Stimulated activated CD8-positive, alpha-beta memory T cell treated with anti-CD3 and anti-CD28 coated beads, Interleukin-12 subunit alpha, Interleukin-12 subunit beta, amount 100 ng/mL, for 24 hours (primary cell): Measurements from ENCODE around the gene TMEM138.

Source experiments
- DNase-seq: peaks from one replicate; pipeline ENCODE4 v3.0.0-alpha.2; 2020; ENCODE audit errors: extremely low read depth

Gene TMEM138

DNA sequence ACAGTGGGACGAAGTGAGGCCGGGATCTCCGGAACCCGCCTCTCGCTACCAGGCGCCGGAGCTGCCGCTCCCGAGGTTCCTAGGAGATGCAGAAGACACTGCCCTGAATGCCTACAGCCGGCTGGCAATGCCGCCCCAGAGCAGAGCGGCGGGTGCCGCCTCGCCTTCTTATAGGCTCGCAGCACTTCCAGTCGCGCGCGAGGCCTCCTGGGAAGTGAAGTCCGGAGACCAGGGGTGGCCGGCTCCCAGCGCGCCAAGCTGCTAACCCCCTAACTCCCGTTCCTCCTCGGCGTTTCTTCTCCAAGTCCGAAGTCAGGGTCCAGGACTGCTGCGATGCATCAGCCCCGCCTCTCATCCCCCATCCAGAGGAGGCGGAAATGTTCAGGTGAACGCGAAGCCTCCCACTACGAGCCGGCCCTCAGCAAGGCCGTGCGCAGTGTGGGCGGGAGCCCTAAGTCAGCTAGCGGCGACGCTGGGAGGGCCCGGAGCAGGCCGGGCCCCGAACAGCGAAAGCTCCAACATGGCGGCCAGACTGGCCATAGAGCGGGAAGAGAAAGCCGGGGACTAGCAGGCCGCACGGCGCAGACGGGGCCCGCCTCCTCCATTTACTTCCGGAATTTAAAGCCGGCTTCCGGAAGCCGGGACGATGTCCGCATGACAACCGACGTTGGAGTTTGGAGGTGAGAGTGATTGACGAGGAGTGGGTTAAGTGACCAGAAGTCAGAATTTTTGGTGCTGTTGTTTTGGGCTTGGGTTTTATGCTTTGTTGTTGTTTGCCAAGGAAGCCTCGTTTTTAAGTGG is at the start of gene TMEM138, which contains the start of gene CYB561A3:
Gene TMEM138 (plus strand): TSS at position 634 of the 801 bp plus-strand sequence. CDS start 2,017 bp downstream, outside the sequence.
Gene CYB561A3 (minus strand): TSS at position 142 of the 801 bp plus-strand sequence. CDS start 5,169 bp downstream, outside the sequence.
- peak; percentile 84 for DNase-seq

DNA sequence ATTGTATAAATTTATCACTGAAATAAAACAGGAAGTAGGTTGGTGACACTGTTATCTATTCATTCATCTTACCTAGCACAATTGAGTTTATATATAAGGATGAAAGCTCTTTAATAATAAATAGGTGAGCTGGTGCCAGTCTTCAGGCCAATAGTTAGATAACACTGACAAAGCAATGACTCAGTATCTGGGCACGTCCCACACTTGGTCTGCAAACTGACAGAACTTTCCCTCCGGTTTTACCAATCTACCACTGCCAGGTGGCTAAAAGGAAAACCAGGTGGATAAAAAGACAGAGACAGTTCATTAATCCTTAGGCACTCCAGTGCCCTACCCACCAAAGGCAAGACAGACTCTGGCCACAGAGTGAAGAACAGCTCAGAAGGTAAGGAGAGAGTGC is 46.9 kb upstream of the TMEM138 start:
- DNase-seq, result no peak

DNA sequence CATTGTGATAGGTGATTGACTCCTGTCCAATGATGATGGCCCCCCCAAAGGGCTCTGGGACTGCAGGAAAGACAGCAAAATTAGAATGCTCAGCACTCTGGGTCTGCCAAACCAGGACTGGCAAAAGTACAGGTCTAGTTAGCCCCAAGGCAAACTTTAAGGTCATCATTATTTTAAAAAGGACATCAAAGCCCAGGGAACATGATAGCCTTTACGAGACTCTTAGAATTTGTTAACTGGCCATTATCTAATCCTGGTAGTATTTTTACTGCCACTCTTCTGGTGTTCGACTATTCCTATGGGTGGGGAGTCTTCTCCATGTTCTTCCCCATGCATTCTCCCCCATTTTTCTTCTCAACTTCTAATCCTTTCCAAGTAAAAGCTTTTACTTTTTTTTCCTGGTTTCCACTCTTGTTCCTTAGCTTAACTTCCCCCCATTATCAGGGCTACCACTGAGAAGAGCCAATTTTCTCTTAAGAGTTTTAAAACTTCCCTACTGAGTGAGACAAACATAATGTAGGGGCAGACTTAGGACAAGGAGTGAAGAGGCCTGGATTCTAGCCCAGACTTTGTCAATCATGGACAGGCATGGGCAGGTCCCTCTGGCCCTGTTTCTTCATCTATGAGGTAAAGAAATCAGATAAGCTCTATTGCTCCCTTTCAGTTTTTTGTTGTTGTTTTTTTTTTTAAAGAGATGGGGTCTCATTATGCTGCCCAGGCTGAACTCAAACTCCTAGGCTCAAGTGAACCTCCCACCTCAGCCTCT is 36.3 kb upstream of the TMEM138 start:
- DNase-seq, result no peak

DNA sequence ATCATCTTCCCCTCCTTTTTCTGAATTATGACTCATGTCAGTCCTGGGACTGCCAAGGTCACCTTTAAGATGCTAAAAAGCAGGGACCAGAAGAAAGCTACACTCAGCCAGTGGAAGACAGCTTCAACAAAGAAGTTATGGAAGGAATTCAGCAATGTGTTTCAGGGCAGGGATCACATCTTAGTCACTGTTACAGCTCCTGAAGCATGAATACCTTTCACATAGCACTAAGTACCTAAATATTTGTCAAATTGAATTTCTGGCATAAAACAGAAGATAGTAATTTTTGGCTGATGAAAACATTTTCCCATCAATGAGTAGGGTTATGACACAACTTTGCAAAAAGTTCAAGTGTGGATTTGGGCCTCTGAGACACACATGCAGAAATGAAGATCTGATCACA is 34.5 kb upstream of the TMEM138 start:
- no peak for DNase-seq

DNA sequence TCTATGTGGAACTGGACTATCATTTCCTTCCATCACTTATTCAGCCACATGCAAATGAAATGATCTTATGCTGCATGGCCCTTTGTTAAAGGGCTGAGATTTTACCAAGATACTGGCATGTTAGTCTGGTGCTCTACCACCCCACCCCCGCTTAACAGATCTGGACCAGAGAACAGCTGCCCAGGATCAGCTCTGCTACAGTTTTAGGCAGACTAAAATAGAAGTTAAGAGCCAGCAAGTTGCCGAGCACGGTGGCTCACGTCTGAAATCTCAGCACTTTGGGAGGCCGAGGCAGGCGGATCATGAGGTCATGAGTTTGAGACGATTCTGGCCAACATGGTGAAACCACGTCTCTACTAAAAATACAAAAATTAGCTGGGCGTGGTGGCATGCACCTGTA is 33.8 kb upstream of the TMEM138 start:
- no peak for DNase-seq

DNA sequence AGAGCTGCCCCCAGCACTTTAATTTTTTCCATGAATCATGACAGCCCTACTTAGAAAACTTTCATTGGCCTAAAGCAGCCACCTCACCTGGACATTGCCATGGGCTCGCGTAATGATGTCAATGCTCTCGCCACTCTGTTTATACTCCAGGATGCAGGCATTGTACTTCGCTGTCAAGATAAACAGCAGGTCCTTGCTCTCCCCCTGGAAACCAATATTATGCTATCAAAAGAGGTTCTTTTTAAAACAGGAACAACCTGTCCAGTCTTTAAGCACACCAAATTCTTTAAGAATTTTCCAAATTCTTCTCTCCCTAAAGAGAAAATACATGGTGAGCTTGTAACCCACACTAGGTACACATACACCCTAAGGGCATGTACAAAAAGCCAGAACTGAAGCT is 32.3 kb upstream of the TMEM138 start:
- DNase-seq, result no peak

DNA sequence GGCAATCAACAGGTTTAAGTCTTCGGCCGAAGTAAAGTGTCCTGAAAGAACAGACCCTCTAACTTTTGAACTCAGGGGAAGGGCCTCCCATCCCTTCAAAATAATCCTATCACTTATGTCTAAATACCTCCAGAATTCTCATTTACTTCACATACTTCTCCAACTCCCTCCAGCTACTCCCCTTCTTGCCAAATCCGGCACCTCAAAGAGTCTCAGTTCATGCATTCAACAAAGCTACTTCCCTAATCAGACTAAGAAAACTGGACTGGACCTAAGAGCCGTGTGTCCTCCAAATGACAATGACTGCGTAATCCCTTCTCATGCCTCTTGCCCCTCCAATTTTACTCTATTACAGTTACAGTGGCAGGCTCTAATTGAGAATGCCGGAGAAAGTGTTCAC is 30.5 kb upstream of the TMEM138 start:
- no peak for DNase-seq

DNA sequence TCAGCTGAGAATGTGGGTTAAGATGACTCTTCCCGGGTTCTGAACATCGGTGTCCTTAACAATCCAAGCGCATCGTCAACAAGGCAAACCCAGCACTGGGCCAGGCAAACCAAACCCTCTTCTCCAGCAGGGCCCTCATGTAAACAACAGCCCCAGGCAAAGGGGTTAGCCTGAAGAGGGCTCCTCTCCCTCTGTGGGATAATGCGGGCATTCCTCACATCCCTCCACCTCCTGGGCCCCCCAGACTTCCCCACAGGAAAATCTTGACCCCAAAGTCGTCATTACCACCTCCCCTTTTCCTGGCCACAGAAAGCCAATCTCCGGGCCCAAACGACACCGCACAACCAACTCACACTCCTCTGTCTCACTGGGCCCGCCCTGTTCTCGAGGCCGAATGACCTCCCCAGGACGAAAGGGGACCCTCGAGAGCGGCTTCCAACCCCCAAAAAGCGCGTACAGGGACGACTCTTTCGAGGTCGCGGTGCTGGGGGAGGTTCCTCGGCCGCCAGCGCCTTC is 29.8 kb upstream of the TMEM138 start:
- DNase-seq, result no peak

DNA sequence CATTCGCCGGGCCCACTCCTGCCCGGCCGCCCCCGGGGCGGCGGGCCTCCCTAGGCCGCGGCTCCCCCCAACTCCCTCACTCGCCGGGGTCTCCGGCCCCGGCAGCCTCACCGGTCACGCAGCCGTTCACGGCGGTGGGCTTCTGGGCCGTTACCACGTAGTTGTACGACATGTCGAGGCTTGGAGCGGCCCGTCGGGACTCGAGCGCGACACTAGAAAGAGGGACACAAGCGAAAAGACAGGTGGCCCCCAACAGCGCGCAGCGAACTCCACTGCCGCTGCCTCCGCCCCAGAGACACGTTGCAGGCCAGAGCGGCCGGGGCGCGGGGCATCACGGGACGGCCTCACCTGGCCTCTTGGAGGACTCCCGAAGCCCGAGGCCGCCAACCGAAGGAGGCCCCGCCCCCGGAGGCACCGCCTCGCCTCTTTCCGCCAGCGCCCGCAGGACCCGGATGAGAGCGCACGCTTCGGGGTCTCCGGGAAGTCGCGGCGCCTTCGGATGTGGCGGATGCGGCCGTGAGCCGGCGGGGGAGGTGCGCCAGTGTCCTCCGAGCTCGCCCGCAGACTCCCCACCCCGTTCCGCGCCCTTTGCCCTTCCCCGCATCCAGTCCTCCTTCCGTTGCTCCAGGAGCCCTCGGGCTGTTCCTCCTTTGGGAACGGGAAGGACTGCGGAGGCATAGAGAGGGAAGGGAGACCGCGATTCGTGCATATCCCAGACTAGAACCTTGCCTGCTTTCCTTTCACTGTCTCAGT is 29.2 kb upstream of the TMEM138 start, which contains the start of the genes DDB1 and TKFC:
Gene DDB1 (minus strand): TSS at position 309 of the 753 bp plus-strand sequence. CDS start 137 bp downstream, at position 172.
Gene TKFC (plus strand): TSS at position 432 of the 753 bp plus-strand sequence. CDS start 1,501 bp downstream, outside the sequence.
- DNase-seq, result peak; percentile 95

DNA sequence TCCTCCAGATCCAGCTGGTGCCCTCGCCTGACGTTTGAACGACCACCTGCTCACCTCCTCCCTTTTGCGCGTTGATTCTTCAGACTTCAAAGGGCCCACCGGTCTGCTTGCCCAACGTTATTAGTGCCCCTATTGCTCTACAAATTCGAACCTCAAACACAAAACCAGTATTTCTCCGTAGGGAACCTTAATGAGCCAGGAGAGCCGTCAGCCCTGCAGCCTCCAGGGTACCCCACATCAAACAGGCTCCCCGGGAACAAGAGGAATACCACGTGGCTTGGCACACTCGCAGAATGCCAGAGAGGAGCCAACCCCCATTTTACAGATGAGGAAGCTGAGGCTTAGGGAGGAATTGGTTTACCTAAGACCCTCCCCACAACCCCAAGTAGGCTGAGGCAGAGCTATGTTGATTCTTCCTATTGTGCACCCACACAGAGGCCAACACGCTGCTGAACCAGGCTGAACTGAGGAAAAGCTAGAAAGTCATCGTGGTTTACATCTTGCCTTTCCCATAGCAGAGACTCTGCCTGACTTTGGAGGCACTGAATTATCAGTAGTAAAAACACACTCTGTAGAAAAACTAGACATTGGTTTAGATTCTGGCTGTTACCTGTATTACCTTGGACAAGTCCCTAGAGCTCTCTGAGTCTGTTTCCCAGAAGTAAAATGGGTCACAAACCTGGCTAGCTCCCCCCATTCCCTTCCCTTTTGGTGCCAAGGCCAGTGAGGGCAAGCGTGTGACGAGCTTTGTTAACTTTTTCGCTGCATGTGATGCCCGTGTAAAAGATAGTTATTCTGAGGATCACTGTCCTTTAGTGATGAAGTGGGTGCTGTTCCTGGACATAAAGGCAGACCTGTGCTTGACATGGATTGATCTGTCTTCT is 28.4 kb upstream of the TMEM138 start:
- no peak for DNase-seq

DNA sequence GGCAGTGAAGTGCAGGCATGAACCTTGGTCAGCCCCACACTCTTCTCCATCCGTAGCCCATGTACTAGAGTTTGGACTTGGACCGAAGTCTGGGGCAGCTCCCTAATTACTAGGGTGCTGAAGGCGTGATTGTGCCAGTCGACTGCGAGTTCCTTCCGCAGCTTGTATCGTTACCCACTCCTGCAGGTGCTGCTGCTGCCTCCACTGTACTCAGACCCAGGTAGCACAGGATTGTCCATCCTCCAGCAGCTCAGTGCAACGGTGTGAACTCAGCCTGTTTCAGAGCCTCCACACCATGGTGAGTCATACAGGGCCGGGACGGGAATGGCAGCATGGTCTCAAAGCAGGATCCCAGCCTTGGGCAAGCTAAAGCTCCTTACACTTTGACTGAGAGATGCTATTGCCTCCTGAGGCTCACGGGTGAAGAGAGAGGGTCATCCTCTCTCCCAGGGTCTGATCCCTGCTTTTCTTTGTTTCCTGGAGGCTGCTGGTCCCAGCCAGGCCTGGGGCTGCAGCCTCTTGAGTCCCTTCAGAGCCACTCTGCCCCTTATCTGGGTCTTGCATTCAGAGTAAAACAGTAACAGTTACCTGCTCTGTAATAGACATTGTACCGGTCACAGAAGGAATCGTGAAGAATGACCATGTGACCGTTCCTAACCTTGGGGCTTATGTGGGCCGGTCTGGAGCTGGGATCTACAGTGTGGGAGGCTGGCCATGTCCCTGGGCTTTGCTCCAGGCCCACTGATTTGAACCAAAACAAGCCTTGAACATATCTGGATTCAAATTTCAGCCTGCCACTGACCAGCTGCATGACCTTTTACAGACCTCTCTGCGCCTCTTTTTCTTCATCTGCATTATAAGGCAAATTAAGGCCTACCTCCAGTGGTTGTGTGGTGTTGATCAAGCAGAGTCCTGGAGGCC is 27.5 kb upstream of the TMEM138 start:
- no peak for DNase-seq

DNA sequence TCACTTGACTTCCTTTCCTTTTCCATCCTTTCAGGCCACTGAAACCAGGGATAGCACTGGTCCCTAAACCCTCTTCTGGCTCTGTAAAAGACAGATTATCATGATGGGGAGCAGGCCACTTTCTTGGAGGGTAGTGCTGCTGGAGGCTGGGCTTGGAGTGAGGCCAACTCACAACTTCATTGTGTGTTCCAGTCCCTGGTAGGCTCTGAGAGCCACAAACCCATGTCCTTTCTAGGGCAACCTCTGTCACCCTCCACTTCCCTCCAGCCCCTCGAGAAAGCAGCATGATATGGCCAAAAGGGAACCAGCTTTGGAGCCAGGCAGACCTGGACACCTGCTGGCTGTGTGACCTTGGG is 26.8 kb upstream of the TMEM138 start:
- no peak for DNase-seq

DNA sequence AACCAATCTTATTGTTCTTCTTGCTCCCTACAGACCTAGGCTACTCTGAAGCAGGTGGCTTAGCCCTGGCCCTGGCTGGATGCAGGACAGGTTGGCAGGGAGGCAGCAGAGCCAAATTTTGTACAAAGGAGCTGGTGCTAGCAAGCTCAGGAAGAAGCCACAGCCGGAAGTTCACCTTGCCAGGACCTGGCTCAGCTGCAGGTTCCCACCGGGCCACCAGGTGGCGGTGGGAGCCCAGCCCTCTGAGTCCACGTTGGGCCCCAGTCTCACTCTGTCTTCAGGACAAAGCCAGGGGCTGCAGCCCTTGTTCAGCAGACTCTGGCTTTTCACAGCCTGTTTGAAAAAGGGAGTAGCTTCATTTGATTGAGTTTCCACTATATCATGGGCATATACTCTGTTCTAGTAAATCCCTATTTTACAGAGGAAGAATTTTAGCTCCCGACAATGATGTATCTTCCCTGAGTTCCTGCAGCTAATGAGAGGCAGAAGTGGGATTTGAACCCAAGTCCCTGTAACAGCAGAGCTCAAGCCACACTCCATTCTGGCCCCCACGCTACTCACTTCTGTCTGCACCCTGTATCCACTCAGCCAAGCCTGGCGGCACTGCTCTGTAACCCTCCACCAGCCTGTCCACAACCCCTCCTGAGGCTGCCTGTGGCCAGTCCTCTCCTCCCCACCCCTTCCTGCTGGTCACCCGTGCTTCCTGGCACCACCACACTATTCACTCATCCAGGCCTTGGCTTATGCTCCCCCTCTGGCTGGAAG is 25.8 kb upstream of the TMEM138 start:
- DNase-seq, result peak; percentile 51

DNA sequence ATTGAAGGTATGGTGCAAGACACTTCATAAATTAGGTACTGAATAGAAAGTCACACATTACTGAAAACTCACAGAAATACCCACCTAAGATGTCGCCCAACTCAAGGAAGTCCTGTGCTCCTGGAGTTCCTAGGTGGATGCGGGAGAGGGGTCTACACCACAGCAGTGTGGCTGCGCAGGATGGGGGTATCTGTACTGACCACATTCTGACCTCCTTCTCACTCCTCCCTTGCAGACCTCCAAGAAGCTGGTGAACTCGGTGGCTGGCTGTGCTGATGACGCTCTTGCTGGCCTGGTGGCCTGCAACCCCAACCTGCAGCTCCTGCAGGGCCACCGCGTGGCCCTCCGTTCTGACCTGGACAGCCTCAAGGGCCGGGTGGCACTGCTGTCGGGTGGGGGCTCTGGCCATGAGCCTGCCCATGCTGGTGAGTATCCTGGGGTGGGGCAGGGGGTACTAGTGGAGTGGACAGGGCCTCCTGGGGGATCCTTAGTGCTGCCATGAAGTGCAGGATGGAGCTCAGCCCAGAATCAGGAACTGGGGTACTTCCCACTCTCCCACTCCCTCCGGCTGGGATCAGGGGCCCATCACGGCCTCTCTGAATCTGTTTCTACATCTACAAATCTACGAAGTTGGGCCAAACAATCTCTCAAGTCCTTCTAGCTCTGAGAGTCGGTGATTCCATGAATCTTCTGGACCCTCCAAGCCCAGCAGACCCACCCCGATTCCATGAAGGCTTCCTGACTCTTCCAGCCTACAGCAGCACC is 24.3 kb upstream of the TMEM138 start:
- DNase-seq, result no peak

DNA sequence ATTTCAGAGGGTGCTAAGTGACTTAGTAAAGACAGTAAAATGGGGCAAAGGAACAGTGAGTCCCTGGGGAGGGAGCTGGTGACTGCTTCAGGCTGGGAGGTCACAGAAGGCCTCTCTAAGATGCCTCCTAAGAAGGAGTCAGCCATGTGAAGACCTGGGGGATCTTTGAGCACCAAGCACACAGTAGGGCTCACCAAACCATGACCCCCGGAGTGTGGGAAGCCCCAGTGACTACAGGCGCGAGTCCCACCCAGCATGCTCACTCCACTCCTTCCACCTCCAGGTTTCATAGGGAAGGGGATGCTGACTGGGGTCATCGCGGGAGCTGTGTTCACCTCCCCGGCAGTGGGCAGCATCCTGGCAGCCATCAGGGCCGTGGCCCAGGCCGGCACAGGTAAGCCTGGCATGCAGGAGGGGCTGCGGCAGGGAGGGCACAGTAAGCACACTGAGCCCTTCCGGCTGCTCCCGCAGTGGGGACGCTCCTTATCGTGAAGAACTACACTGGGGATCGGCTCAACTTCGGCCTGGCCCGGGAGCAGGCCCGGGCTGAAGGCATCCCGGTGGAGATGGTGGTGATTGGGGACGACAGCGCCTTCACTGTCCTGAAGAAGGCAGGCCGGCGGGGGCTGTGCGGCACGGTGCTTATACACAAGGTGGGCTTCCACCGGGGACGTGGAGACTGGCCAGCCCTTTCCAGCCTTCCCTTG is 23.2 kb upstream of the TMEM138 start:
- no peak for DNase-seq

DNA sequence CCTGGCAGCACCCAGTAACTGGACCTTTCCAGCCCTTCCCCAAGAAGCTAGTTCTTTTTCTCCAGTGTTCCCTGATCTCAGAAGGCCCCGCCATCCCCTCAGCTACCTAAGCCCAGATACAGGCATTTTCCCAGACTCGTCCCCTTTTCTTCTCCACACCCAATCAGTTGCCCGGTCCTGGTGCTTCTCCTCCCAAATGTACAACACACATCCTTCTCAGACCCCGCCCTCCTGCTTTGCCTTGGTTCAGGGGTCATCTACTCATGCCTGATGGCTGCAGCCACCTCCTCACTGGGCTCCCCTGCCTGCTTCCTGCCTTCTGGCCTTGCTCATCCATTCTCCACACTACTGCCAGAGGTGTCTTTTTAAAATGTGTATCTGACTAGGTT is 22.7 kb upstream of the TMEM138 start:
- DNase-seq, result no peak

DNA sequence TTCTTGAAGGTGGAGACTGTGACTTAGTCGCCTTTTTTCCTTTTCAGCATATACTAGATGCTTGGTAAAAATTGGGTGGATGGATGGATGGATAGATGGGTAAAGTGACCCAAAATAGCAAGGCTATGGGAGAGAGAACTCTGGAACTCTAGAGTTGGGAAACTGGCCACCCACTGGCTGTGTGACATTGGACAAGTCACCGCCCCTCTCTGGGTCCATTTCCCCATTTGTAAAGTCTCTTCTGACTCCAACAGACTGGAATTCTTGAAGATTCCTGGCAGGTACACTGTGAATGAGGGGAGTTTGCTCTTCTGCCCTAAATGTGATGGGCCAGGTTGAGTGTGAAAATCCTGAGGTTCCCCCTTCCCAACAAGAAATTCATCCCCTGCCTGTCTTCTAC is 21.2 kb upstream of the TMEM138 start:
- no peak for DNase-seq

DNA sequence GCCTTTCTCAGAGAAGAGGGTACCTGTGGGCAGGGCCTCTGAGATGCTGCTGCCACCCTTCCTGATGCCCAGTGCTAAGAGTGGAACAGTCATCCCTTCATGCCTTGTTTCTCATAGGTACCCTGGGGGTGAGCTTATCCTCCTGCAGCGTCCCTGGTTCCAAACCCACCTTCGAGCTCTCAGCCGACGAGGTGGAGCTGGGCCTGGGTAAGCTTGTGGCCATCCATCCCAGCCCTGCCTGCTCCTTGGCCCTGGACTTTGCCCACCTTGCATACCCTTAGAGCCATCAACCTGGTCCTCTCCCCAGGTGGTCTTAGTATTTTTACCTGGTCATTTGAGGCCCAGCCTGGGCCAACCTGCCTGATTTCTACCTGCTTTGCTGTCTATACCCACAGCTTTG is 20.5 kb upstream of the TMEM138 start:
- DNase-seq, result no peak
